GM23338 (cell line): Measurements from ENCODE around the gene B4GALNT4. TPM values are rescaled to one million over a fixed set of nuclear protein-coding genes. Genes with fewer than 3 reads are reported as not detected.

Experiments used
- ATAC-seq: fragments of 200-7000 bp; cut with Tn5 transposase; 3 replicates; pipeline ENCODE4 v1.9.1; 2020
- DNase-seq: peaks from one replicate; pipeline ENCODE4 v3.0.0-alpha.2; 2015; ENCODE audit warnings: low spot score
- H2AFZ ChIP-seq: fragments of 200-600 bp; sonication (generic); 2 replicates; pipeline ENCODE4 v1.8.0; 2016; ENCODE audit warnings: antibody characterized with exemption, mild to moderate bottlenecking, moderate library complexity
- H3F3A ChIP-seq: fragments of 200-600 bp; sonication (generic); replicated peaks from 2 replicates; pipeline ENCODE4 v1.8.0; 2017; ENCODE audit warnings: antibody characterized with exemption, mixed run types, low read depth
- H3K27ac ChIP-seq: fragments of 200-600 bp; sonication (generic); 2 replicates; pipeline ENCODE4 v1.6.1; 2016; ENCODE audit warnings: low read depth
- H3K27me3 ChIP-seq: fragments of 200-600 bp; sonication (generic); 2 replicates; pipeline ENCODE4 v1.8.0; 2016; ENCODE audit warnings: mild to moderate bottlenecking, mixed run types, moderate library complexity; ENCODE audit not compliant: insufficient read depth
- H3K36me3 ChIP-seq: fragments of 200-600 bp; sonication (generic); 2 replicates; pipeline ENCODE4 v1.8.0; 2016; ENCODE audit warnings: mild to moderate bottlenecking; ENCODE audit not compliant: insufficient read depth
- H3K4me1 ChIP-seq: fragments of 200-600 bp; sonication (generic); 2 replicates; pipeline ENCODE4 v1.8.0; 2016; ENCODE audit warnings: mild to moderate bottlenecking, moderate library complexity; ENCODE audit not compliant: insufficient read depth
- H3K4me2 ChIP-seq: fragments of 200-600 bp; sonication (generic); 2 replicates; pipeline ENCODE4 v1.7.1; 2017; ENCODE audit warnings: mixed run types
- H3K4me3 ChIP-seq: fragments of 200-600 bp; sonication (generic); 2 replicates; pipeline ENCODE4 v1.6.1; 2016; ENCODE audit warnings: mixed run types
- H3K79me2 ChIP-seq: fragments of 200-600 bp; sonication (generic); replicated peaks from 2 replicates; pipeline ENCODE4 v1.8.0; 2017; ENCODE audit warnings: mild to moderate bottlenecking; ENCODE audit not compliant: insufficient read depth
- H3K9me2 ChIP-seq: fragments of 200-600 bp; sonication (generic); 2 replicates; pipeline ENCODE4 v1.8.0; 2017; ENCODE audit not compliant: insufficient read depth
- H4K20me1 ChIP-seq: fragments of 200-600 bp; sonication (generic); replicated peaks from 2 replicates; pipeline ENCODE4 v1.8.0; 2017; ENCODE audit warnings: mild to moderate bottlenecking; ENCODE audit not compliant: insufficient read depth
- H3K27ac Mint-ChIP-seq: 2 replicates; pipeline ENCODE4 v1.8.0; 2020; ENCODE audit warnings: inconsistent platforms, mild to moderate bottlenecking, moderate library complexity, mixed read lengths
- H3K27me3 Mint-ChIP-seq: 3 replicates; pipeline ENCODE4 v1.8.0; 2022; ENCODE audit warnings: low read depth, mild to moderate bottlenecking, moderate library complexity, mixed read lengths, inconsistent platforms; ENCODE audit not compliant: insufficient read depth, poor library complexity
- H3K36me3 Mint-ChIP-seq: 3 replicates; pipeline ENCODE4 v1.8.0; 2021; ENCODE audit warnings: low read depth, mild to moderate bottlenecking, inconsistent platforms, moderate library complexity, mixed read lengths
- H3K4me1 Mint-ChIP-seq: 3 replicates; pipeline ENCODE4 v1.8.0; 2020; ENCODE audit warnings: mild to moderate bottlenecking, inconsistent platforms, mixed read lengths
- H3K4me3 Mint-ChIP-seq: 3 replicates; pipeline ENCODE4 v1.8.0; 2021; ENCODE audit warnings: moderate library complexity, mild to moderate bottlenecking, inconsistent platforms, mixed read lengths
- H3K9me3 Mint-ChIP-seq: 3 replicates; pipeline ENCODE4 v1.8.0; 2020; ENCODE audit warnings: moderate library complexity, mild to moderate bottlenecking, inconsistent platforms, mixed read lengths
- CREB1 ChIP-seq: fragments of 250-450 bp; sonication (Bioruptor Pico); IDR thresholded peaks from 2 replicates; pipeline ENCODE4 v1.5.0; 2020; ENCODE audit warnings: low read depth, mild to moderate bottlenecking, moderate library complexity
- EZH2 ChIP-seq: fragments of 200-600 bp; sonication (generic); IDR thresholded peaks from one replicate; pipeline ENCODE4 v1.8.0; 2017; ENCODE audit warnings: antibody characterized with exemption, mild to moderate bottlenecking, low read depth; ENCODE audit not compliant: unreplicated experiment
- EZH2phosphoT487 ChIP-seq: fragments of 200-600 bp; sonication (generic); IDR thresholded peaks from one replicate; pipeline ENCODE4 v1.8.1; 2018; ENCODE audit warnings: antibody characterized with exemption; ENCODE audit not compliant: unreplicated experiment
- NANOG ChIP-seq: IDR thresholded peaks from 2 replicates; pipeline ENCODE4 v1.6.1; 2016; ENCODE audit warnings: antibody characterized with exemption, borderline replicate concordance
- POLR2AphosphoS5 ChIP-seq: IDR thresholded peaks from 2 replicates; pipeline ENCODE4 v1.6.1; 2016; ENCODE audit warnings: antibody characterized with exemption, low read depth
- REST ChIP-seq: IDR thresholded peaks from one replicate; pipeline ENCODE4 v1.6.1; 2018; ENCODE audit warnings: antibody characterized with exemption; ENCODE audit not compliant: unreplicated experiment
- STAT1 ChIP-seq: IDR thresholded peaks from one replicate; pipeline ENCODE4 v1.6.1; 2016; ENCODE audit warnings: antibody characterized with exemption; ENCODE audit not compliant: unreplicated experiment
- ZNF114 ChIP-seq: fragments of 250-450 bp; sonication (Bioruptor Pico); IDR thresholded peaks from 2 replicates; pipeline ENCODE4 v1.5.0; 2020; ENCODE audit warnings: mild to moderate bottlenecking, moderate library complexity
- ZNF331 ChIP-seq: fragments of 250-450 bp; sonication (Bioruptor Pico); IDR thresholded peaks from 2 replicates; pipeline ENCODE4 v1.5.0; 2020; ENCODE audit warnings: low read depth, mild to moderate bottlenecking, moderate library complexity
- polyA plus RNA-seq: library from polyadenylated mRNA; unstranded; fragments of >200 nt; fragmentation: Nextera tagmentation; extraction: Ambion mirVana; gene quantifications from 2 replicates; pipeline ENCODE4 v1.2.1, GENCODE V29; 2016
- total RNA-seq: library from RNA; depleted of rRNA; stranded (reverse); fragments of >200 nt; shearing (Covaris generic); gene quantifications from 2 replicates; pipeline ENCODE4 v1.2.3, GENCODE V29; 2014

B4GALNT4 gene
- total and polyA plus RNA-seq, 2 experiments from 2014 or later: 49.9 to 92.6 TPM

GRCh38 chr11:376531-377173, 7.4 kb downstream of the B4GALNT4 start:
- Mint-ChIP-seq H3K36me3 (peaks cover 53% of the 10 kb centered on the region), H3K27me3 (peaks cover 14% of the 10 kb centered on the region)
- no peak for DNase-seq

GRCh38 chr11:377174-377865, 8.0 kb downstream of the B4GALNT4 start:
- DNase-seq: no peak
- H3K27ac ChIP-seq: no peak overlapping the region
- H3K9me2 ChIP-seq: no peaks in the 10 kb centered on the region
- no peak overlapping the region for H3K27ac Mint-ChIP-seq
- no peaks in the 10 kb centered on the region; the same call in 2 of the 3 replicates for H3K4me1 Mint-ChIP-seq
- TF ChIP-seq ZNF114 (CRISPR knock-in tag) (no peak), REST (no peak)
- H3K79me2 ChIP-seq: no peaks in the 10 kb centered on the region
- H3K4me1 ChIP-seq: no peaks in the 10 kb centered on the region
- H3K36me3 ChIP-seq: peaks cover 4% of the 10 kb centered on the region
- peaks cover 14% of the 10 kb centered on the region for H3K27me3 Mint-ChIP-seq
- peaks cover 50% of the 10 kb centered on the region for H3K36me3 Mint-ChIP-seq
- H3K27me3 ChIP-seq: no peaks in the 10 kb centered on the region
- H3K4me2 ChIP-seq: no peak overlapping the region
- H4K20me1 ChIP-seq: no peaks in the 10 kb centered on the region
- no peak overlapping the region for H3K4me3 ChIP-seq
- no peaks in the 10 kb centered on the region for H3K9me3 Mint-ChIP-seq
- no peak overlapping the region for H2AFZ ChIP-seq
- no peak overlapping the region for H3K4me3 Mint-ChIP-seq
- no peak for ATAC-seq
- H3F3A ChIP-seq: peaks cover 6% of the 10 kb centered on the region; the same call in 1 of the 2 replicates

More at GRCh38 chr11:376531-377173, 7.4 kb downstream of the B4GALNT4 start:
- H3K27ac ChIP-seq: no peak overlapping the region
- peaks cover 4% of the 10 kb centered on the region for H3K36me3 ChIP-seq
- no peak overlapping the region for H2AFZ ChIP-seq
- H3K4me3 ChIP-seq: no peak overlapping the region
- Mint-ChIP-seq H3K9me3 (no peaks in the 10 kb centered on the region), H3K4me1 (peaks cover under 1% of the 10 kb centered on the region; the same call in 2 of the 3 replicates), H3K4me3 (no peak overlapping the region), H3K27ac (no peak overlapping the region)
- no peak for ATAC-seq
- H3K9me2 ChIP-seq: no peaks in the 10 kb centered on the region
- TF ChIP-seq ZNF114 (CRISPR knock-in tag): no peak
- TF ChIP-seq NANOG: no peak
- TF ChIP-seq ZNF331 (CRISPR knock-in tag): no peak
- no peak for TF ChIP-seq EZH2
- no peak for TF ChIP-seq STAT1
- TF ChIP-seq POLR2AphosphoS5: no peak
- no peak for TF ChIP-seq CREB1
- no peak for TF ChIP-seq EZH2phosphoT487
- no peak overlapping the region for H3K4me2 ChIP-seq
- no peaks in the 10 kb centered on the region for H4K20me1 ChIP-seq
- no peaks in the 10 kb centered on the region for H3K27me3 ChIP-seq
- no peaks in the 10 kb centered on the region for H3K4me1 ChIP-seq
- H3F3A ChIP-seq: peaks cover 6% of the 10 kb centered on the region; the same call in 1 of the 2 replicates
- no peaks in the 10 kb centered on the region for H3K79me2 ChIP-seq
